A549 (cell line): ENCODE measurements around the gene TRMU. TPM values are rescaled to one million over a fixed set of nuclear protein-coding genes. Genes with fewer than 3 reads are reported as not detected.
"Not testable (repeated sequence)": the region's sequence is repeated elsewhere in the genome, so short reads cannot be mapped to it uniquely, and the experiment has no call there.

ENCODE experiments used
- ATAC-seq, 2 experiments: fragments of 200-7000 bp in 1 of 2; fragments of >200 bp in 1 of 2; cut with Nextera tagmentation in 1 of 2; cut with Tn5 transposase in 1 of 2; 3 replicates each; pipeline versions ENCODE4 v1.8.0 to v1.9.1; 2018 to 2020; ENCODE audit warnings: mild to moderate bottlenecking in 1 of 2, moderate library complexity in 1 of 2
- CTCF ChIA-PET: fragments of 300-600 bp; sonication (Branson Sonifier 250); formaldehyde crosslinking; extraction: SDS; loops from one replicate; lab custom pipeline; 2021; ENCODE audit warnings: antibody characterized with exemption, inconsistent platforms; lab: Yijun Ruan, JAX
- POLR2A ChIA-PET: fragments of 350-600 bp; formaldehyde crosslinking; extraction: SDS; loops from one replicate; lab custom pipeline; 2021; ENCODE audit warnings: antibody characterized with exemption, inconsistent platforms; lab: Yijun Ruan, JAX
- DNase-seq, 2 experiments: peaks; one replicate each; pipeline versions ENCODE4 v3.0.0 to v3.0.0-alpha.2; 2011 to 2016; ENCODE audit warnings: low read depth in 1 of 2, low spot score in 1 of 2
- FAIRE-seq: peaks from 2 replicates; lab custom pipeline; 2011; peaks lifted over from hg19 to GRCh38; lab: Jason Lieb, UNC
- H3K27ac ChIP-seq, 2 experiments: fragments of >200 bp; sonication (Bioruptor Twin); formaldehyde crosslinking; 3 replicates each; pipeline ENCODE4 v1.5.1; 2016 to 2017
- H3K4me1 ChIP-seq: fragments of >200 bp; sonication (Bioruptor Twin); formaldehyde crosslinking; 3 replicates; pipeline ENCODE4 v1.6.1; 2016
- H3K4me2 ChIP-seq: fragments of >200 bp; sonication (Bioruptor Twin); formaldehyde crosslinking; 3 replicates; pipeline ENCODE4 v1.6.1; 2016
- H3K4me3 ChIP-seq: fragments of >200 bp; sonication (Bioruptor Twin); formaldehyde crosslinking; 3 replicates; pipeline ENCODE4 v1.5.1; 2016
- H3K9me3 ChIP-seq: fragments of >200 bp; sonication (Bioruptor Twin); formaldehyde crosslinking; 3 replicates; pipeline ENCODE4 v1.6.1; 2016
- ATOH8 ChIP-seq: fragments of 250-450 bp; sonication (Bioruptor Pico); IDR thresholded peaks from 2 replicates; pipeline ENCODE4 v1.5.0; 2020; ENCODE audit warnings: low read depth, mild to moderate bottlenecking, moderate library complexity
- BCL3 ChIP-seq: fragments of >200 bp; sonication (Bioruptor Twin); formaldehyde crosslinking; IDR thresholded peaks from 3 replicates; pipeline ENCODE4 v1.6.1; 2016
- CBX8 ChIP-seq: fragments of 200-600 bp; sonication (generic); IDR thresholded peaks from 2 replicates; pipeline ENCODE4 v1.6.1; 2016
- CHD2 ChIP-seq: fragments of 150-350 bp; IDR thresholded peaks from 2 replicates; pipeline ENCODE4 v1.6.1; 2014; ENCODE audit warnings: low read length; ENCODE audit not compliant: partially characterized antibody
- CHD4 ChIP-seq: fragments of 200-600 bp; sonication (generic); IDR thresholded peaks from 2 replicates; pipeline ENCODE4 v1.6.1; 2016; ENCODE audit warnings: antibody characterized with exemption, mild to moderate bottlenecking, borderline replicate concordance
- EHF ChIP-seq: fragments of 250-450 bp; sonication (Bioruptor Pico); IDR thresholded peaks from 2 replicates; pipeline ENCODE4 v1.5.0; 2020; ENCODE audit warnings: mild to moderate bottlenecking
- EHMT2 ChIP-seq: fragments of 200-600 bp; sonication (generic); IDR thresholded peaks from 2 replicates; pipeline ENCODE4 v1.6.1; 2016; ENCODE audit warnings: antibody characterized with exemption, low read depth, mild to moderate bottlenecking, moderate library complexity
- EP300 ChIP-seq, 2 experiments: fragments of >200 bp; sonication (Bioruptor Twin); formaldehyde crosslinking; IDR thresholded peaks; 2 replicates in 1 of 2; 3 replicates in 1 of 2; pipeline ENCODE4 v1.6.1; 2016 to 2017
- FOSL2 ChIP-seq, 2 experiments: fragments of 450-650 bp in 1 of 2; fragments of >200 bp in 1 of 2; sonication (Bioruptor Twin) in 1 of 2; formaldehyde crosslinking; IDR thresholded peaks; 2 replicates each; pipeline versions ENCODE4 v1.5.0 to v1.6.1; 2016 to 2020; ENCODE audit warnings: mild to moderate bottlenecking in 1 of 2, moderate library complexity in 1 of 2
- FOXS1 ChIP-seq: fragments of 250-450 bp; sonication (Bioruptor Pico); IDR thresholded peaks from 2 replicates; pipeline ENCODE4 v1.5.0; 2020; ENCODE audit warnings: mild to moderate bottlenecking, moderate library complexity
- GATA3 ChIP-seq: IDR thresholded peaks from 2 replicates; pipeline ENCODE4 v1.6.1; 2012; ENCODE audit warnings: borderline replicate concordance
- HOXA7 ChIP-seq: fragments of 250-450 bp; sonication (Bioruptor Pico); IDR thresholded peaks from 2 replicates; pipeline ENCODE4 v1.5.0; 2020; ENCODE audit warnings: mild to moderate bottlenecking, moderate library complexity
- HOXB5 ChIP-seq: fragments of 250-450 bp; sonication (Bioruptor Pico); IDR thresholded peaks from 2 replicates; pipeline ENCODE4 v1.5.0; 2020; ENCODE audit warnings: mild to moderate bottlenecking, moderate library complexity
- JUN ChIP-seq, 2 experiments: fragments of >200 bp; sonication (Bioruptor Twin); formaldehyde crosslinking; IDR thresholded peaks; 2 replicates in 1 of 2; 3 replicates in 1 of 2; pipeline ENCODE4 v1.6.1; 2016 to 2017
- KDM1A ChIP-seq: fragments of 200-600 bp; sonication (generic); IDR thresholded peaks from 2 replicates; pipeline ENCODE4 v1.6.1; 2016; ENCODE audit warnings: low read depth, mild to moderate bottlenecking
- KDM5A ChIP-seq: fragments of 200-600 bp; sonication (generic); IDR thresholded peaks from 2 replicates; pipeline ENCODE4 v1.6.1; 2016; ENCODE audit warnings: antibody characterized with exemption, mild to moderate bottlenecking
- MAFK ChIP-seq: fragments of 450-650 bp; IDR thresholded peaks from 2 replicates; pipeline ENCODE4 v1.6.1; 2014; ENCODE audit not compliant: partially characterized antibody
- MAX ChIP-seq: IDR thresholded peaks from 2 replicates; pipeline ENCODE4 v1.6.1; 2012
- MYC ChIP-seq: IDR thresholded peaks from 2 replicates; pipeline ENCODE4 v1.6.1; 2012; ENCODE audit warnings: mild to moderate bottlenecking, inconsistent platforms, low read length, improper control_type of control experiment, borderline replicate concordance
- NFE2L2 ChIP-seq: fragments of 150-350 bp; conservative IDR thresholded peaks from 2 replicates; pipeline ENCODE4 v1.6.1; 2014; ENCODE audit warnings: low read length
- PHF8 ChIP-seq: fragments of 200-600 bp; sonication (generic); IDR thresholded peaks from 2 replicates; pipeline ENCODE4 v1.6.1; 2016; ENCODE audit warnings: low read depth, mild to moderate bottlenecking, antibody characterized with exemption, moderate library complexity, borderline replicate concordance
- POLR2A ChIP-seq: IDR thresholded peaks from 2 replicates; pipeline ENCODE4 v1.6.1; 2012; ENCODE audit warnings: mild to moderate bottlenecking, low read length
- POLR2AphosphoS2 ChIP-seq: conservative IDR thresholded peaks from 2 replicates; pipeline ENCODE4 v1.6.1; 2012; ENCODE audit warnings: low read length, improper control_type of control experiment, inconsistent platforms
- RNF2 ChIP-seq: fragments of 200-600 bp; sonication (generic); IDR thresholded peaks from 2 replicates; pipeline ENCODE4 v1.6.1; 2016; ENCODE audit warnings: low read depth, mild to moderate bottlenecking, antibody characterized with exemption, moderate library complexity, borderline replicate concordance
- SMC3 ChIP-seq: fragments of >200 bp; sonication (Bioruptor Twin); formaldehyde crosslinking; IDR thresholded peaks from 3 replicates; pipeline ENCODE4 v1.6.1; 2018; ENCODE audit warnings: inconsistent platforms
- SREBF2 ChIP-seq: fragments of 450-650 bp; IDR thresholded peaks from 2 replicates; pipeline ENCODE4 v1.6.1; 2014; ENCODE audit warnings: mild to moderate bottlenecking, moderate library complexity
- ZC3H11A ChIP-seq: fragments of 450-650 bp; IDR thresholded peaks from 2 replicates; pipeline ENCODE4 v1.6.1; 2014; ENCODE audit warnings: antibody characterized with exemption, mild to moderate bottlenecking
- ZSCAN20 ChIP-seq: fragments of 250-450 bp; sonication (Bioruptor Pico); IDR thresholded peaks from 2 replicates; pipeline ENCODE4 v1.8.0; 2022; ENCODE audit warnings: mild to moderate bottlenecking, moderate library complexity
- WGBS: methylation state at CpG from one replicate; pipeline ENCODE4 v1.1.6; 2017; ENCODE audit errors: missing lambda C conversion rate; 5-methylcytosine and 5-hydroxymethylcytosine counted together
- polyA plus RNA-seq, 4 experiments: library from polyadenylated mRNA; depleted of rRNA in 3 of 4; stranded (reverse); fragments of >200 nt; fragmentation: RNase III in 1 of 4; extraction: RNeasy Plus Mini Kit Qiagen cat#74134 plus additional on column Dnase treatment in 1 of 4; gene quantifications; 2 replicates in 3 of 4; 3 replicates in 1 of 4; pipeline ENCODE4 v1.2.3, GENCODE V29; 2011 to 2017
- TF ChIP-seq, protein P1 (sequence below): fragments of >200 bp; sonication (Bioruptor Twin); formaldehyde crosslinking; IDR thresholded peaks from 2 replicates; pipeline ENCODE4 v1.6.1; 2016
- TF ChIP-seq, protein P2 (sequence below): IDR thresholded peaks from 2 replicates; pipeline ENCODE4 v1.6.1; 2012
- TF ChIP-seq, protein P3 (sequence below): fragments of 250-450 bp; sonication (Bioruptor Pico); IDR thresholded peaks from 2 replicates; pipeline ENCODE4 v1.5.0; 2021; ENCODE audit warnings: mild to moderate bottlenecking, moderate library complexity, borderline replicate concordance

Gene TRMU
- polyA plus RNA-seq, 2 of the 4 experiments (the other 2 are of a cell fraction) = 33.4 to 44.1 TPM

DNA sequence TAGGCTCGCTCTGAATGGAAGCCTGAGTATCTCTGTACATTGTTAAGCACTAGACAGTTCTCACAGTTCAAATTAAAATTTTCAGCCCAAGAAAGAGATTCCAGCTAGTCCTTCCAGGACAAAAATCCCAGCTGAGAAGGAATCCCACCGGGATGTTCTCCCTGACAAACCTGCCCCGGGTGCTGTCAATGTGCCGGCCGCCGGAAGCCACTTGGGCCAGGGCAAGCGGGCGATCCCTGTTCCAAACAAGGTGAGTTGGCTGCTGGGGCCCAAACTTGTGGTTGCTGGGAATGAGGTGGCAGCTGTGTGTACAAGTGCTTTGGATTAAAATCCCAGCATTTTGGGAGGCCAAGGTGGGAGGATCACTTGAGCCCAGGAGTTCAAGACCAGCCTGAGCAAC is 23.5 kb upstream of the TRMU start:
- ChIA-PET POLR2A (no interaction called here), CTCF (interaction anchor here (1.0 to 20.1 kb wide), 4 partner anchors 29 to 318 kb away, joined by 3 to 272 read pairs (median 6); no protein-coding TSS in a partner anchor)
- no peak for TF ChIP-seq EHF (CRISPR knock-in tag)
- TF ChIP-seq KDM5A = no peak
- TF ChIP-seq, protein P1, sequence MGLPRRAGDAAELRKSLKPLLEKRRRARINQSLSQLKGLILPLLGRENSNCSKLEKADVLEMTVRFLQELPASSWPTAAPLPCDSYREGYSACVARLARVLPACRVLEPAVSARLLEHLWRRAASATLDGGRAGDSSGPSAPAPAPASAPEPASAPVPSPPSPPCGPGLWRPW = no peak
- no peak for TF ChIP-seq BCL3
- no peak for TF ChIP-seq POLR2A
- no peak for TF ChIP-seq KDM1A
- TF ChIP-seq POLR2AphosphoS2 = no peak
- TF ChIP-seq CHD2 = no peak
- TF ChIP-seq GATA3 = no peak
- no peak for TF ChIP-seq JUN (IDR thresholded peaks at IDR 0.05)
- TF ChIP-seq, protein P2, sequence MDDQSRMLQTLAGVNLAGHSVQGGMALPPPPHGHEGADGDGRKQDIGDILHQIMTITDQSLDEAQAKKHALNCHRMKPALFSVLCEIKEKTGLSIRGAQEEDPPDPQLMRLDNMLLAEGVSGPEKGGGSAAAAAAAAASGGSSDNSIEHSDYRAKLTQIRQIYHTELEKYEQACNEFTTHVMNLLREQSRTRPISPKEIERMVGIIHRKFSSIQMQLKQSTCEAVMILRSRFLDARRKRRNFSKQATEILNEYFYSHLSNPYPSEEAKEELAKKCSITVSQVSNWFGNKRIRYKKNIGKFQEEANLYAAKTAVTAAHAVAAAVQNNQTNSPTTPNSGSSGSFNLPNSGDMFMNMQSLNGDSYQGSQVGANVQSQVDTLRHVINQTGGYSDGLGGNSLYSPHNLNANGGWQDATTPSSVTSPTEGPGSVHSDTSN = no peak
- no peak for TF ChIP-seq NFE2L2
- no peak for TF ChIP-seq HOXA7 (CRISPR knock-in tag)
- no peak for TF ChIP-seq FOSL2 (IDR thresholded peaks at IDR 0.05)
- no peak for TF ChIP-seq FOSL2 (CRISPR knock-in tag; IDR thresholded peaks at IDR 0.05)
- no peak for TF ChIP-seq PHF8
- no peak for TF ChIP-seq FOXS1 (CRISPR knock-in tag)
- TF ChIP-seq ZC3H11A = no peak
- TF ChIP-seq EP300 (IDR thresholded peaks at IDR 0.05) = no peak
- no peak for TF ChIP-seq ZSCAN20 (CRISPR knock-in tag)
- FAIRE-seq (no peak), DNase-seq (no peak), ATAC-seq (no peak)
- H3K9me3 ChIP-seq = no peaks in the 10 kb centered on the region
- WGBS = 85% methylated on average over 8 of the region's 8 CpGs
- H3K4me1 ChIP-seq = no peaks in the 10 kb centered on the region
- no peak overlapping the region for H3K27ac ChIP-seq
- H3K4me3 ChIP-seq = no peak overlapping the region
- no peak overlapping the region for H3K4me2 ChIP-seq

DNA sequence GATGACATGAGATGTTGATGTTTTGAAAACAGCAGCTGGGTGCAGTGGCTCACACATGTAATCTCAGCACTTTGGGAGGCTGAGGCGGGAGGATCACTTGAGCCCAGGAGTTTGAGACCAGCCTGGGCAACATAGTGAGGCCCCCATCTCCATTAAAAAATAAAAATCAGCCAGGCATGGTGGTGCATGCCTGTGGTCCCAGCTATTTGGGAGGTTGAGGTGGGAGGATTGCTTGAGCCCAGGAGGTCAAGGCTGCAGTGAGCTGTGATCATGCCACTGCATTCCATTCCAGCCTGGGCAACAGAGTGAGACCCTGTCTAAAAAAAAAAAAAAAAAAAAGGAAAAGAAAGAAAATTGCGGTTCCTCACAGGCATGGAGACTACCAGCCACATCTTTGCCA is 22.7 kb upstream of the TRMU start:
- H3K4me2 ChIP-seq, POLR2A ChIA-PET, FAIRE-seq, DNase-seq, H3K27ac ChIP-seq, H3K4me3 ChIP-seq, H3K9me3 ChIP-seq, H3K4me1 ChIP-seq, ATAC-seq: not testable (repeated sequence)
- 88% methylated on average over 2 of the region's 2 CpGs for WGBS
- CTCF ChIA-PET = interaction anchor here (0.6 to 20.1 kb wide), 12 partner anchors 10 to 319 kb away, joined by 3 to 272 read pairs (median 4); no protein-coding TSS in a partner anchor

- Histone ChIP-seq H3K4me3 (no peak overlapping the region), H3K27ac (no peak overlapping the region), H3K4me1 (no peaks in the 10 kb centered on the region), H3K4me2 (no peak overlapping the region), H3K9me3 (no peaks in the 10 kb centered on the region)
- ATAC-seq (no peak), FAIRE-seq (no peak), DNase-seq (no peak)
- no peak for TF ChIP-seq PHF8
- no peak for TF ChIP-seq HOXB5 (CRISPR knock-in tag)
- TF ChIP-seq CHD4 = no peak
- no peak for TF ChIP-seq EP300 (IDR thresholded peaks at IDR 0.05)
- TF ChIP-seq CHD2 = no peak
- TF ChIP-seq MAFK = no peak
- TF ChIP-seq MAX = no peak
- TF ChIP-seq POLR2AphosphoS2 = no peak
- no peak for TF ChIP-seq RNF2
- no peak for TF ChIP-seq KDM5A
- TF ChIP-seq, protein P3, sequence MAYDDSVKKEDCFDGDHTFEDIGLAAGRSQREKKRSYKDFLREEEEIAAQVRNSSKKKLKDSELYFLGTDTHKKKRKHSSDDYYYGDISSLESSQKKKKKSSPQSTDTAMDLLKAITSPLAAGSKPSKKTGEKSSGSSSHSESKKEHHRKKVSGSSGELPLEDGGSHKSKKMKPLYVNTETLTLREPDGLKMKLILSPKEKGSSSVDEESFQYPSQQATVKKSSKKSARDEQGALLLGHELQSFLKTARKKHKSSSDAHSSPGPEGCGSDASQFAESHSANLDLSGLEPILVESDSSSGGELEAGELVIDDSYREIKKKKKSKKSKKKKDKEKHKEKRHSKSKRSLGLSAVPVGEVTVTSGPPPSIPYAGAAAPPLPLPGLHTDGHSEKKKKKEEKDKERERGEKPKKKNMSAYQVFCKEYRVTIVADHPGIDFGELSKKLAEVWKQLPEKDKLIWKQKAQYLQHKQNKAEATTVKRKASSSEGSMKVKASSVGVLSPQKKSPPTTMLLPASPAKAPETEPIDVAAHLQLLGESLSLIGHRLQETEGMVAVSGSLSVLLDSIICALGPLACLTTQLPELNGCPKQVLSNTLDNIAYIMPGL (CRISPR knock-in tag) = no peak
- TF ChIP-seq ATOH8 (CRISPR knock-in tag) = no peak
- no peak for TF ChIP-seq MYC
- no peak for TF ChIP-seq CBX8
- no peak for TF ChIP-seq SREBF2
- no peak for TF ChIP-seq FOXS1 (CRISPR knock-in tag)
- no peak for TF ChIP-seq KDM1A
- no peak for TF ChIP-seq EHMT2
- no peak for TF ChIP-seq SMC3
- ChIA-PET POLR2A (no interaction called here), CTCF (interaction anchor here (0.6 to 20.1 kb wide), 10 partner anchors 7 to 320 kb away, joined by 3 to 272 read pairs (median 6); no protein-coding TSS in a partner anchor)
- 91% methylated on average over 8 of the region's 12 CpGs for WGBS
Measured at GRCh38 chr22:46315976-46316375, 19.5 kb upstream of the TRMU start.
